HG03095 (cell line): Measurements from ENCODE around the gene NACC2.
"Not testable (repeated sequence)": the region's sequence is repeated elsewhere in the genome, so short reads cannot be mapped to it uniquely, and the experiment has no call there.

Experiments used
- ATAC-seq: cut with Tn5 transposase; IDR thresholded peaks from one replicate; pipeline ENCODE4 v1.9.1; 2021; ENCODE audit warnings: moderate library complexity; ENCODE audit not compliant: unreplicated experiment

Gene NACC2

GRCh38 chr9:136111190-136111589, 16.1 kb upstream of the NACC2 start:
- no peak for ATAC-seq

- ATAC-seq: no peak
These were observed 15.3 kb upstream of the NACC2 start for GRCh38 chr9:136110082-136111061.

GRCh38 chr9:136109351-136110081, 14.4 kb upstream of the NACC2 start:
- peak; percentile 61 for ATAC-seq

- no peak for ATAC-seq
These were observed 13.7 kb upstream of the NACC2 start for GRCh38 chr9:136108648-136109266.

GRCh38 chr9:136107953-136108647, 13.0 kb upstream of the NACC2 start:
- no peak for ATAC-seq

- no peak for ATAC-seq
These were observed 12.3 kb upstream of the NACC2 start for GRCh38 chr9:136107155-136107952.

GRCh38 chr9:136105398-136106135, 10.5 kb upstream of the NACC2 start:
- ATAC-seq: no peak

- no peak for ATAC-seq
These were observed 9.8 kb upstream of the NACC2 start for GRCh38 chr9:136104916-136105315.

- ATAC-seq: no peak
These were observed 9.4 kb upstream of the NACC2 start for GRCh38 chr9:136104488-136104800.

- no peak for ATAC-seq
These were observed 8.8 kb upstream of the NACC2 start for GRCh38 chr9:136103651-136104487.

GRCh38 chr9:136101615-136102074, 6.6 kb upstream of the NACC2 start:
- not testable (repeated sequence) for ATAC-seq

- ATAC-seq: no peak
These were observed 5.9 kb upstream of the NACC2 start for GRCh38 chr9:136100700-136101614.

- ATAC-seq: no peak
These were observed 4.5 kb upstream of the NACC2 start for GRCh38 chr9:136099542-136099941.

GRCh38 chr9:136098844-136099243, 3.8 kb upstream of the NACC2 start:
- ATAC-seq: no peak

- ATAC-seq: no peak
These were observed 3.1 kb upstream of the NACC2 start for GRCh38 chr9:136098210-136098609.

GRCh38 chr9:136096505-136097001, 1.5 kb upstream of the NACC2 start:
- ATAC-seq: no peak
